Loucy (cell line): ENCODE measurements around the gene SBF2.

Experiments
- EZH2phosphoT487 ChIP-seq: fragments of 200-600 bp; IDR thresholded peaks from 2 replicates; pipeline ENCODE4 v1.6.1; 2018; ENCODE audit warnings: antibody characterized with exemption, mild to moderate bottlenecking, moderate library complexity, borderline replicate concordance
- TF ChIP-seq, protein P1 (sequence below): fragments of 200-600 bp; sonication (generic); conservative IDR thresholded peaks from 2 replicates; pipeline ENCODE4 v1.5.1; 2014; ENCODE audit warnings: mild to moderate bottlenecking, antibody characterized with exemption, low read length

DNA sequence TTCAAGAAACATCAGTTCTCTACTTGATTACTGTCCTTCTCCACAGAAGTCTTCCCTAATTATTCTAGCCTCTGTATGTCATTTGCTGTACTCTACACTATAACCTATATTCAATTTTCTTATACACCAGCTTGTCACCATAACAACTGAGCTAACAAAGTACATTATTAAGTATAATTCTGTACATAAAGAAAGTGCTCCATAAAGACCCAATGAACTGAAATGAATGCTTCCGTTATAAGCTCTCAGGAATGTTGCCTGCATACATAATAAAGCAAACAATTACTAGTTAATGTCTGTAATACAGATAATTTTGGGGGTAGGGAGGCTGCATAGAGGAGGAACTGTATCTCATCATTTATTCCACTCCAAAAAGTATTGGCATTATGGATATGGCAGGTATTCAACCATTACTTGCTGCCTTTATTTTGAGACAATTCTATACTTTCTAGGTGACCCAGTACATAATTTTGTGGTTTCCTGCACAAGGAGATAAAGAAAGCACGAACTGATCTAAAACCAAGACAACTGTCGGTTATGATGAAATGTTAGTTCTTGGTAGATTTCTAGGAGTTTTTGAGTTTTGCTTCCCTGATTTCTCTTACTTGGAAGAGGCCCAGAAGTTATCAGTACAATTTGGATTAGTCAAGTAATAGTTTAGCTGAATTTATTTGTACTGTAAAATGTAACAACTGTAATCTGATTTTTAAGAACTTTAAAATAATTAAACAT lies 202.5 kb downstream of the SBF2 start:
- TF ChIP-seq, protein P1, sequence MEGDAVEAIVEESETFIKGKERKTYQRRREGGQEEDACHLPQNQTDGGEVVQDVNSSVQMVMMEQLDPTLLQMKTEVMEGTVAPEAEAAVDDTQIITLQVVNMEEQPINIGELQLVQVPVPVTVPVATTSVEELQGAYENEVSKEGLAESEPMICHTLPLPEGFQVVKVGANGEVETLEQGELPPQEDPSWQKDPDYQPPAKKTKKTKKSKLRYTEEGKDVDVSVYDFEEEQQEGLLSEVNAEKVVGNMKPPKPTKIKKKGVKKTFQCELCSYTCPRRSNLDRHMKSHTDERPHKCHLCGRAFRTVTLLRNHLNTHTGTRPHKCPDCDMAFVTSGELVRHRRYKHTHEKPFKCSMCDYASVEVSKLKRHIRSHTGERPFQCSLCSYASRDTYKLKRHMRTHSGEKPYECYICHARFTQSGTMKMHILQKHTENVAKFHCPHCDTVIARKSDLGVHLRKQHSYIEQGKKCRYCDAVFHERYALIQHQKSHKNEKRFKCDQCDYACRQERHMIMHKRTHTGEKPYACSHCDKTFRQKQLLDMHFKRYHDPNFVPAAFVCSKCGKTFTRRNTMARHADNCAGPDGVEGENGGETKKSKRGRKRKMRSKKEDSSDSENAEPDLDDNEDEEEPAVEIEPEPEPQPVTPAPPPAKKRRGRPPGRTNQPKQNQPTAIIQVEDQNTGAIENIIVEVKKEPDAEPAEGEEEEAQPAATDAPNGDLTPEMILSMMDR: no peak
- no peak for TF ChIP-seq EZH2phosphoT487
